Measurements from ENCODE around the gene TES. TPM values are rescaled to one million over a fixed set of nuclear protein-coding genes. Genes with fewer than 3 reads are reported as not detected.

The TES gene
- polyA plus RNA-seq, 1 donor from 2014 or later: 38.0 TPM

GRCh38 chr7:116273283-116273917, 63.1 kb downstream of the TES start:
- Histone ChIP-seq H3K9me2 (ENCODE audit: insufficient read depth, low read length) (no peaks in the 10 kb centered on the region), H2AFZ (ENCODE audit: low read depth, low read length) (no peak overlapping the region)

GRCh38 chr7:116273918-116274301, 63.6 kb downstream of the TES start:
- no peak overlapping the region for H3K4me3 ChIP-seq (ENCODE audit: low read length)
- no peak overlapping the region for H2AFZ ChIP-seq (ENCODE audit: low read depth, low read length)
- no peak overlapping the region for H3K4me2 ChIP-seq (ENCODE audit: low read length)
- H3K27me3 ChIP-seq (ENCODE audit: insufficient read depth, low read depth, low read length): no peaks in the 10 kb centered on the region
- no peaks in the 10 kb centered on the region for H3K9me2 ChIP-seq (ENCODE audit: insufficient read depth, low read length)
- no peaks in the 10 kb centered on the region for H3K9me3 ChIP-seq (ENCODE audit: low read length)
- H3K27ac ChIP-seq (ENCODE audit: low read length): no peak overlapping the region
- no peaks in the 10 kb centered on the region for H3F3A ChIP-seq (ENCODE audit: insufficient read depth, low read length, poor library complexity, severe bottlenecking)
- H3K79me2 ChIP-seq (replicated peaks; ENCODE audit: insufficient read depth, low read length): no peaks in the 10 kb centered on the region
- no peaks in the 10 kb centered on the region for H3K36me3 ChIP-seq (ENCODE audit: insufficient read depth, low read length)
- no peak overlapping the region for H3K9ac ChIP-seq (ENCODE audit: low read length)
- no peaks in the 10 kb centered on the region for H4K20me1 ChIP-seq (ENCODE audit: insufficient read depth)
- no peak for TF ChIP-seq CTCF (IDR thresholded peaks at IDR 0.05; ENCODE audit: poor library complexity, severe bottlenecking)
- TF ChIP-seq TAF1 (IDR thresholded peaks at IDR 0.05; ENCODE audit: low read depth): no peak
- TF ChIP-seq REST (IDR thresholded peaks at IDR 0.05; ENCODE audit: borderline replicate concordance): no peak
- no peak for TF ChIP-seq EZH2 (IDR thresholded peaks at IDR 0.05; ENCODE audit: borderline replicate concordance, insufficient read depth, low read length, poor library complexity, severe bottlenecking)
- TF ChIP-seq MXI1 (conservative IDR thresholded peaks at IDR 0.05; ENCODE audit: poor library complexity, severe bottlenecking): no peak

More at GRCh38 chr7:116273283-116273917, 63.1 kb downstream of the TES start:
- no peak for TF ChIP-seq CTCF (IDR thresholded peaks at IDR 0.05; ENCODE audit: poor library complexity, severe bottlenecking)
- TF ChIP-seq TAF1 (IDR thresholded peaks at IDR 0.05; ENCODE audit: low read depth): no peak
- TF ChIP-seq POLR2AphosphoS5 (IDR thresholded peaks at IDR 0.05): no peak
- no peak for TF ChIP-seq EZH2 (IDR thresholded peaks at IDR 0.05; ENCODE audit: borderline replicate concordance, insufficient read depth, low read length, poor library complexity, severe bottlenecking)
- no peak for TF ChIP-seq RAD21 (conservative IDR thresholded peaks at IDR 0.05)
- no peak for TF ChIP-seq MXI1 (conservative IDR thresholded peaks at IDR 0.05; ENCODE audit: poor library complexity, severe bottlenecking)
- no peak for TF ChIP-seq EP300 (conservative IDR thresholded peaks at IDR 0.05; ENCODE audit: poor library complexity, severe bottlenecking)
- no peak for TF ChIP-seq REST (IDR thresholded peaks at IDR 0.05; ENCODE audit: borderline replicate concordance)
- TF ChIP-seq SMC3 (conservative IDR thresholded peaks at IDR 0.05; ENCODE audit: poor library complexity): no peak
- Histone ChIP-seq H3F3A (ENCODE audit: insufficient read depth, low read length, poor library complexity, severe bottlenecking) (no peaks in the 10 kb centered on the region), H3K4me3 (ENCODE audit: low read length) (no peak overlapping the region), H3K36me3 (ENCODE audit: insufficient read depth, low read length) (no peaks in the 10 kb centered on the region), H3K4me2 (ENCODE audit: low read length) (no peak overlapping the region), H3K27ac (ENCODE audit: low read length) (no peak overlapping the region), H3K27me3 (ENCODE audit: insufficient read depth, low read depth, low read length) (no peaks in the 10 kb centered on the region), H3K9ac (ENCODE audit: low read length) (no peak overlapping the region), H3K79me2 (replicated peaks; ENCODE audit: insufficient read depth, low read length) (no peaks in the 10 kb centered on the region), H3K9me3 (ENCODE audit: low read length) (no peaks in the 10 kb centered on the region), H4K20me1 (ENCODE audit: insufficient read depth) (no peaks in the 10 kb centered on the region)

All from neural cell (in vitro differentiated cells).